Activated naive CD4-positive, alpha-beta T cell treated with anti-CD3 and anti-CD28 coated beads for 36 hours (primary cell): Measurements from ENCODE around the gene RECQL5. TPM values are rescaled to one million over a fixed set of nuclear protein-coding genes. Genes with fewer than 3 reads are reported as not detected.

Experiments
- CTCF ChIA-PET: fragments of 350-600 bp; sonication (Branson Sonifier 250); formaldehyde crosslinking; loops from one replicate; lab custom pipeline; 2021; ENCODE audit warnings: antibody characterized with exemption; lab: Charles Lee
- DNase-seq: peaks from one replicate; pipeline ENCODE4 v3.0.0-alpha.2; 2020
- H3K27ac Mint-ChIP-seq: one replicate; pipeline ENCODE4 v1.8.0; 2021; ENCODE audit warnings: mild to moderate bottlenecking, mixed read lengths
- H3K27me3 Mint-ChIP-seq: one replicate; pipeline ENCODE4 v1.8.0; 2021; ENCODE audit warnings: low read depth, mixed read lengths
- H3K36me3 Mint-ChIP-seq: one replicate; pipeline ENCODE4 v1.8.0; 2021; ENCODE audit warnings: low read depth, mixed read lengths
- H3K4me1 Mint-ChIP-seq: one replicate; pipeline ENCODE4 v1.8.0; 2021; ENCODE audit warnings: low read depth, mixed read lengths
- H3K4me3 Mint-ChIP-seq: one replicate; pipeline ENCODE4 v1.8.0; 2021; ENCODE audit warnings: mild to moderate bottlenecking, moderate library complexity, mixed read lengths
- H3K9me3 Mint-ChIP-seq: one replicate; pipeline ENCODE4 v1.8.0; 2021; ENCODE audit warnings: mixed read lengths
- intact Hi-C: fragments of 100-400 bp; cut with micrococcal nuclease; formaldehyde crosslinking; loops from one replicate; pipeline ENCODE4 v1.15.1; 2023
- total RNA-seq, 2 experiments: library from RNA; stranded (reverse); gene quantifications; one replicate each; pipeline ENCODE4 v1.2.3, GENCODE V29; 2021

The RECQL5 gene
- total RNA-seq, 2 experiments from 2014 or later = 36.2 to 44.0 TPM

DNA sequence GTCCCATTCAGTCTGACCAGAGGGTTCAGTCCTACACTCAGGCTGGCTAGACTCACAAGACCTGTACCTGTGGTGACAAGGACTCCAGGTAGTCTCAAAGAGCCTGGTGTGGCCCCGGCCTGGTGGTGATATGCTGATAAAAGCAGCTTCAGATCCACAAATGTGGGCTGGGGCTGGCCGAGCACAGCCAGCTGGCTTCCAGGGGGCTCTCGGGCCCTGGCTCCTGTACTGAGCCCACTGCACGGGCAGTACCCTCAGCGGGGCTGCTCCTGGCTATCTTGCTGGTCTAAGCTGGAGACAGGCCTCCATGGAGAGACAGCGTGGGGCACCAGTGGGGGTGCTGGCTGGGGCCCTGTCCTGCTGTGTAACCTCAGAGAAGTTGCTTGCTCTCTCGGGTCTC lies 29.4 kb downstream of the RECQL5 start:
- Mint-ChIP-seq H3K27me3 (no peaks in the 10 kb centered on the region), H3K9me3 (no peaks in the 10 kb centered on the region)
- intact Hi-C loops = no loop called here

GRCh38 chr17:75637143-75637538 lies 29.8 kb downstream of the RECQL5 start:
- H3K4me1 Mint-ChIP-seq = peaks cover 10% of the 10 kb centered on the region
- CTCF ChIA-PET = interaction anchor here (1.6 to 3.2 kb wide), 3 partner anchors 36 to 113 kb away, joined by 7 to 12 read pairs (median 9); no protein-coding TSS in a partner anchor
- no peaks in the 10 kb centered on the region for H3K27me3 Mint-ChIP-seq
- intact Hi-C loops = no loop called here
- H3K27ac Mint-ChIP-seq = no peak overlapping the region
- H3K36me3 Mint-ChIP-seq = no peaks in the 10 kb centered on the region
- H3K9me3 Mint-ChIP-seq = no peaks in the 10 kb centered on the region
- no peak overlapping the region for H3K4me3 Mint-ChIP-seq
- DNase-seq = no peak

More for the DNA sequence above, 29.4 kb downstream of the RECQL5 start:
- CTCF ChIA-PET = interaction anchor here (0.9 to 3.2 kb wide), 5 partner anchors 9 to 112 kb away, joined by 3 to 12 read pairs (median 7); no protein-coding TSS in a partner anchor
- Mint-ChIP-seq H3K4me3 (no peak overlapping the region), H3K36me3 (no peaks in the 10 kb centered on the region), H3K27ac (no peak overlapping the region), H3K4me1 (peaks cover 10% of the 10 kb centered on the region)
- DNase-seq = no peak

DNA sequence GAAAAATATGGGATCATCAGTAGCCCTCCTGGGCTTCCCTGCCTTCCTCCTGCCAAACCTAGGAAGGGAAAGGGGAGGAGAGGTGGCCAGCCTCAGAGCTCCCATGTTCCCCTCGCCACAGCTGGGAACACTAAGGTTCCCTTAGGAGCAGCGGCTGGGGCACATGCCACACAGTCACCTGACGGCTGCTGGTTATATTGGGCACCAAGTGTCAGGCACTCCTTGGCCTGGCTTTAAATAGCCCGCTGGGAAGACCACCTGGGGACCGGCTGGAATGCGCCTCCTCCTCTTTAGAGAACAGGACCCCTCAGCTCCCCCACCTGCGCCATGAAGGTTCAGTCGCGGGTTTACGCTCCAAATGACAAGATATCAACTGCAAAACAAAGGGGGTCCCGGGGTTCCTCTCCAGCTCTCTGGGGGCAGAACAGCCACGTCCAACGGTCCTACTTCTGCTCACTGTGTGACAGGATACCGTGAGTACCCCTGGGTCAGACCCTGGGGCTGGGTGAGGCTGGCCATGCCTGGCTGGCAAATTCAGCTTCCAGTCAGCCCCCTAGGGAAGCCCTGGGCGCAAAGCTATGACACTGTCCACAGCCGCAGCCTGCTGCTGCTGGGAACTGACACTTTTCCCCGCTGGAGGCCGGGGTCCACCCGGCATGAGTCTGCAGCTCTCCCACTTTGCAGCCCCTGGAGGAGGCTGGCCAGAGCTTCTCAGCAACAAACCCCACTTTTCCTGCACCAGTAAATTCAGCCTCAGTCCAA lies 30.4 kb downstream of the RECQL5 start:
- CTCF ChIA-PET = interaction anchor here (1.6 to 3.2 kb wide), 3 partner anchors 36 to 113 kb away, joined by 7 to 12 read pairs (median 9); no protein-coding TSS in a partner anchor
- Mint-ChIP-seq H3K9me3 (no peaks in the 10 kb centered on the region), H3K4me1 (peaks cover 10% of the 10 kb centered on the region), H3K27ac (no peak overlapping the region), H3K4me3 (no peak overlapping the region), H3K27me3 (no peaks in the 10 kb centered on the region), H3K36me3 (no peaks in the 10 kb centered on the region)
- intact Hi-C loops = no loop called here
- no peak for DNase-seq

DNA sequence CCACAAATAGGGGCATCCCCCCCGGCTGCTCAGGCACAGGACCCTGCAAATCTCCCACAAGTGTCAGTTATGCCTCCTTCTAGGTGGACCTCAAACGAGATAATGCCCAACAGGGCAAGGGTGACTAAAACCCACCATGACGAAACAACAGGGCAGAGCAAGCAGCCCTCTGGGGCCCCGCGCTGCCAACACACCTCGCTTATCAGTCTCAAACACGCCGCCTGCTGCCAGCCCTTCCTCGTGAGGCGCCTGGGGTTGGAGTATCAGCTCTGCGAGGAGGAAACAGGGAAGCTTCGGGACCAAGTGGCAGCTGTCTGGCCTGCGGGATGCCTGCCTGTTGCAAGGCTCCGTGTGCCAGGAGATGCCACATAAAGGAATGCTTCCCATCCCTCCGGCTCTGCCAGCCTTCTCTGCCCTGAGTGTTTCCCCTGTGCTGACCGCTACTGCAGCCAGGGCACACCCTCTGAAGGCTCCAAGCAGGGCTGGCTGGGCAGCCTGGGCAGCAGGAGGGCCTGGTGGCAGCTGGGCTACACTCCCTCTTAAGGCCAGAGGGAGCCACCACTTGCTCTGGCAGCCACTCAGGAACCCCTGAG lies 31.2 kb downstream of the RECQL5 start:
- Mint-ChIP-seq H3K4me3 (no peak overlapping the region), H3K36me3 (no peaks in the 10 kb centered on the region), H3K9me3 (no peaks in the 10 kb centered on the region), H3K4me1 (peaks cover 10% of the 10 kb centered on the region), H3K27me3 (no peaks in the 10 kb centered on the region), H3K27ac (no peak overlapping the region)
- intact Hi-C loops = no loop called here
- DNase-seq = no peak
- CTCF ChIA-PET = interaction anchor here (0.6 to 7.0 kb wide), 5 partner anchors 102 to 130 kb away, joined by 3 to 166 read pairs (median 12); no protein-coding TSS in a partner anchor

- Mint-ChIP-seq H3K4me1 (peaks cover 10% of the 10 kb centered on the region), H3K9me3 (no peaks in the 10 kb centered on the region), H3K4me3 (no peak overlapping the region), H3K27ac (no peak overlapping the region), H3K36me3 (no peaks in the 10 kb centered on the region), H3K27me3 (no peaks in the 10 kb centered on the region)
- no peak for DNase-seq
- CTCF ChIA-PET = interaction anchor here (0.6 to 7.0 kb wide), 9 partner anchors 17 to 406 kb away, joined by 3 to 166 read pairs (median 4); no protein-coding TSS in a partner anchor
- intact Hi-C loops = no loop called here
These were observed 32.0 kb downstream of the RECQL5 start for GRCh38 chr17:75634754-75635609.

GRCh38 chr17:75634376-75634740 lies 32.6 kb downstream of the RECQL5 start:
- Mint-ChIP-seq H3K9me3 (no peaks in the 10 kb centered on the region), H3K27me3 (no peaks in the 10 kb centered on the region), H3K36me3 (no peaks in the 10 kb centered on the region), H3K4me3 (no peak overlapping the region), H3K27ac (no peak overlapping the region), H3K4me1 (peaks cover 10% of the 10 kb centered on the region)
- intact Hi-C loops = no loop called here
- CTCF ChIA-PET = interaction anchor here (1.0 to 7.0 kb wide), 14 partner anchors 10 to 405 kb away, joined by 3 to 166 read pairs (median 8); no protein-coding TSS in a partner anchor
- no peak for DNase-seq

DNA sequence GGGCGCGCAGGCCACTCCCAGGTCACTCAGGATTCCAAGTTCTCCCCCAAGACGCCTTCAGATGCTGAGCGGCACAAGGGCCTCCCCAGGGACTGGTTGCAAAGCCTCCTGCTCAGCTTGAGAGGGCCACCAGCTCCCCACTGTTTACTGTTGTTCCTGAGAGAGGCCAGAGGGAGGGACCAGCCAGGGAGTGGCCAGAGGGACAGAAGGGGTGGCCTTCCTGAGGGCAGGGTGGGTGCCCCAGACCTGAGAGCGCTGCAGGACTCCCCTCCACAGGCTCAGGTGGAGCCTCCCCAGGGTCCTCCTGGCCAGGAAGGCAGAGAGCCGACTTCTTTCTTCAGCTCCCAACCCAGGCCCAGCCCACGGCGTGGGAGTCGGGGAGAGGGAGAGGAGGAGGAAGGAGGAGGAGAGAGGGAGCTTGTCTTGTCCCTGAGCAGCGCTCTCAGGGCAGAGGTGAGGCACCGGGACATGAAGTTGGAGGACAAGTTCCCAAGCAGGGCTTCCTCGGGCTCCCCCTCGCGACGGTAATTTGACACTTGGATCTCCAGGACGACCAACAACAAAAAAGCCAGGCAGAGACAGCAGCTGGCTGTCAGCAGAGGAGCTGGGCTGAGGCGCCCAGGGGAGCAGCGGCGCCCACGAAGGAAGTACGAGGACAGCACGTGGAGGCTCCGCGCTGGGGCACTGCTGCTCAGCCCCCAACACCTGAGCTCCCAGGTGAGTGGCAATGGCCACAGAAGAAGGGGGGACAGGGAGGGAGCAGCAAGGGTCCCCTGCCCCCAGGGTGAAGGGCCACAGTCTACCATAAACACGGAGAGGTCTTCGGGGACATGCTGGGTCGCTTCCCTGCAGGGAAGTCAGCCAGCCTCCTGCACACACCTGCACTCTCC lies 33.2 kb downstream of the RECQL5 start:
- CTCF ChIA-PET = interaction anchor here (0.6 to 7.0 kb wide), 45 partner anchors 8 to 405 kb away, joined by 3 to 166 read pairs (median 4); partner anchors contain the start of genes RECQL5, SAP30BP and TMEM94
- no peak overlapping the region for H3K27ac Mint-ChIP-seq

GRCh38 chr17:75632863-75633485 lies 34.0 kb downstream of the RECQL5 start, which contains the start of gene SMIM5:
Gene SMIM5, plus strand, starts transcription at chr17:75633434. Its CDS starts 6,768 bp downstream, at chr17:75640202.
- Mint-ChIP-seq H3K27me3 (no peaks in the 10 kb centered on the region), H3K36me3 (no peaks in the 10 kb centered on the region), H3K4me3 (no peak within 1 kb of the TSS), H3K27ac (no peak within 1 kb of the TSS), H3K4me1 (peaks cover 10% of the 10 kb centered on the region), H3K9me3 (no peaks in the 10 kb centered on the region)
- peak; percentile 88 for DNase-seq
- intact Hi-C loops = loop anchor here (1.0 to 2.0 kb wide), 2 partner anchors 115 to 206 kb away; no protein-coding TSS in a partner anchor
- CTCF ChIA-PET = interaction anchor here (0.6 to 7.0 kb wide), 51 partner anchors 9 to 404 kb away, joined by 3 to 166 read pairs (median 5); partner anchors contain the start of genes RECQL5, SAP30BP and TMEM94

More for the DNA sequence above, 33.2 kb downstream of the RECQL5 start:
- Mint-ChIP-seq H3K27me3 (no peaks in the 10 kb centered on the region), H3K4me1 (peaks cover 10% of the 10 kb centered on the region), H3K36me3 (no peaks in the 10 kb centered on the region), H3K9me3 (no peaks in the 10 kb centered on the region), H3K4me3 (no peak overlapping the region)
- DNase-seq = peak; percentile 75
- intact Hi-C loops = loop anchor here (1.0 to 2.0 kb wide), 2 partner anchors 115 to 207 kb away; no protein-coding TSS in a partner anchor

- Mint-ChIP-seq H3K27ac (no peak overlapping the region), H3K4me3 (no peak overlapping the region), H3K9me3 (no peaks in the 10 kb centered on the region), H3K4me1 (peaks cover 10% of the 10 kb centered on the region), H3K36me3 (no peaks in the 10 kb centered on the region), H3K27me3 (no peaks in the 10 kb centered on the region)
- no peak for DNase-seq
- CTCF ChIA-PET = interaction anchor here (0.6 to 7.0 kb wide), 41 partner anchors 8 to 229 kb away, joined by 3 to 166 read pairs (median 5); partner anchors contain the start of genes RECQL5, SAP30BP and TMEM94
- intact Hi-C loops = loop anchor here (2.0 kb wide), 1 partner anchor 206 kb away; no protein-coding TSS in a partner anchor
These were observed 34.5 kb downstream of the RECQL5 start for GRCh38 chr17:75632428-75632827.

DNA sequence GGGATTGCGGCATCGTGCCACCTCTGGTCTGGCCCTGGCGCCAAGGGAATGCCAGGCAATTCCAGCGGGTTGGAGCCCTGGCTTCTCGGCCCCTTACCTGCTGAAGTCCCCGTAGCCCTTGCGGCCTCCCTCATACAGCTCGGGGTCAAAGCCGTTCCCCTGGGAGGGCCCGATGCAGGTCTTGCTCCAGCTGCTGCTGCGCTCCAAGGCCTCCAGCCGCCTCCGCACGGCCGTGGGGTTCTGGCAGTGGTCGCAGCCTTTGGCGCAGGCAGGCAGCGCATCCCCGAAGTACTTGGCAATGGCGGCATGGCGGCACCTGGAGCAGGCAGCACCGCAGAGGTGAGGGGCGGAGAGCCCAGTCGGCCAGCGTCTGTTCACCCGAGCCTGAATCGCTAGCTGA lies 35.6 kb downstream of the RECQL5 start:
- Mint-ChIP-seq H3K4me1 (peaks cover 10% of the 10 kb centered on the region), H3K9me3 (no peaks in the 10 kb centered on the region), H3K4me3 (no peak overlapping the region), H3K27ac (no peak overlapping the region), H3K27me3 (no peaks in the 10 kb centered on the region), H3K36me3 (no peaks in the 10 kb centered on the region)
- intact Hi-C loops = no loop called here
- CTCF ChIA-PET = interaction anchor here (0.8 to 7.0 kb wide), 5 partner anchors 15 to 122 kb away, joined by 3 to 166 read pairs (median 7); a partner anchor contains a TSS
- no peak for DNase-seq
